GM21381 (cell line): ENCODE measurements around the gene SDF2.

Source experiments
- ATAC-seq: cut with Tn5 transposase; IDR thresholded peaks from one replicate; pipeline ENCODE4 v1.9.1; 2021; ENCODE audit warnings: mild to moderate bottlenecking, moderate library complexity; ENCODE audit not compliant: unreplicated experiment

The SDF2 gene

GRCh38 chr17:28661635-28662526 lies at the start of gene SDF2, which contains the start of gene SUPT6H:
TSS of gene SDF2 (minus strand) at chr17:28661906. CDS start at chr17:28661876, 30 bp downstream.
TSS of gene SUPT6H (plus strand) at chr17:28662205. CDS start at chr17:28673402, 11,197 bp downstream.
- ATAC-seq = peak; percentile 82

- ATAC-seq = peak; percentile 73
Measured at GRCh38 chr17:28710861-28711722, 49.4 kb upstream of the SDF2 start.

GRCh38 chr17:28707339-28707720 lies 45.6 kb upstream of the SDF2 start:
- no peak for ATAC-seq

GRCh38 chr17:28706471-28707338 lies 45.0 kb upstream of the SDF2 start:
- ATAC-seq = no peak

- ATAC-seq = no peak
Measured at GRCh38 chr17:28705728-28706334, 44.1 kb upstream of the SDF2 start.

GRCh38 chr17:28705074-28705659 lies 43.5 kb upstream of the SDF2 start:
- no peak for ATAC-seq

GRCh38 chr17:28704219-28704858 lies 42.6 kb upstream of the SDF2 start:
- ATAC-seq = no peak

- ATAC-seq = no peak
Measured at GRCh38 chr17:28703552-28704218, 42.0 kb upstream of the SDF2 start.

- no peak for ATAC-seq
Measured at GRCh38 chr17:28702752-28703150, 41.0 kb upstream of the SDF2 start.

- ATAC-seq = no peak
Measured at GRCh38 chr17:28702026-28702751, 40.5 kb upstream of the SDF2 start.

GRCh38 chr17:28700830-28701492 lies 39.3 kb upstream of the SDF2 start:
- no peak for ATAC-seq

- ATAC-seq = no peak
Measured at GRCh38 chr17:28700278-28700677, 38.6 kb upstream of the SDF2 start.

GRCh38 chr17:28698253-28698941 lies 36.7 kb upstream of the SDF2 start:
- no peak for ATAC-seq

GRCh38 chr17:28693869-28694268 lies 32.2 kb upstream of the SDF2 start:
- no peak for ATAC-seq

- no peak for ATAC-seq
Measured at GRCh38 chr17:28689011-28689410, 27.3 kb upstream of the SDF2 start.

GRCh38 chr17:28688481-28688880 lies 26.8 kb upstream of the SDF2 start:
- ATAC-seq = no peak

GRCh38 chr17:28686296-28686695 lies 24.6 kb upstream of the SDF2 start:
- ATAC-seq = no peak
